Type B pancreatic cell (in vitro differentiated cells): ENCODE results near the gene C1orf50. TPM values are rescaled to one million over a fixed set of nuclear protein-coding genes. Genes with fewer than 3 reads are reported as not detected.

Source experiments
- DNase-seq: peaks from one replicate; pipeline ENCODE4 v3.0.0; 2021; ENCODE audit warnings: mixed read lengths; ENCODE audit not compliant: unreplicated experiment; ENCODE audit errors: extremely low spot score
- H3K27ac Mint-ChIP-seq: 2 replicates; pipeline ENCODE4 v1.8.0; 2021; ENCODE audit warnings: mild to moderate bottlenecking, mixed read lengths
- H3K27me3 Mint-ChIP-seq: 2 replicates; pipeline ENCODE4 v1.8.0; 2021; ENCODE audit warnings: mixed read lengths
- H3K36me3 Mint-ChIP-seq: 2 replicates; pipeline ENCODE4 v1.8.0; 2021; ENCODE audit warnings: mixed read lengths
- H3K4me1 Mint-ChIP-seq: one replicate; pipeline ENCODE4 v1.8.0; 2021; ENCODE audit warnings: mixed read lengths; ENCODE audit not compliant: unreplicated experiment
- H3K4me3 Mint-ChIP-seq: 2 replicates; pipeline ENCODE4 v1.8.0; 2021; ENCODE audit warnings: mild to moderate bottlenecking, mixed read lengths
- H3K9me3 Mint-ChIP-seq: 2 replicates; pipeline ENCODE4 v1.8.0; 2021; ENCODE audit warnings: mixed read lengths
- total RNA-seq: library from RNA; stranded (reverse); gene quantifications from 2 replicates; pipeline ENCODE4 v1.2.1, GENCODE V29; 2021; ENCODE audit warnings: low replicate concordance
- TF ChIP-seq, protein P1 (sequence below): fragments of 200-600 bp; sonication (generic); conservative IDR thresholded peaks from 2 replicates; pipeline ENCODE4 v1.5.0; 2021; ENCODE audit warnings: antibody characterized with exemption, mild to moderate bottlenecking

The C1orf50 gene
- total RNA-seq, 1 donor from 2014 or later: 9.1 TPM

DNA sequence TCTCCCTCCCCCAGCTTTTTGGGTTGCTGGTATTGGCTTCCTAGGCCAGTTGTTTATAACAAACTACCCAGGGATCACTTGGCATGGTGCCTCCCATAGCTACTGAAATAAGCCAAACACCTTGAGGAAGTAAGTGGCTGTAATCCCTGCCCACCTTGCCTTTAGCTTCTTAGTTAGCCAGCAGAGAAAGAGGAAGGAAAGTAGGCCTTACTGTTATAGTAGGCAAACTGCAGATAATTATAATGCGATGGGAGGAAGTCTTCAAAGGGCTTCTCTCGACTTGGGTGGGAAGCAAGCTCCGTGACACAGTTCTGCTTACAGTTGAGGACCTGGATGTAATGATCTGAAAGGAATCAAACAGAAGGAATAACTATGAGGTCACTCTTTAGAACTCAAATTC is 8.4 kb upstream of the C1orf50 start:
- TF ChIP-seq, protein P1, sequence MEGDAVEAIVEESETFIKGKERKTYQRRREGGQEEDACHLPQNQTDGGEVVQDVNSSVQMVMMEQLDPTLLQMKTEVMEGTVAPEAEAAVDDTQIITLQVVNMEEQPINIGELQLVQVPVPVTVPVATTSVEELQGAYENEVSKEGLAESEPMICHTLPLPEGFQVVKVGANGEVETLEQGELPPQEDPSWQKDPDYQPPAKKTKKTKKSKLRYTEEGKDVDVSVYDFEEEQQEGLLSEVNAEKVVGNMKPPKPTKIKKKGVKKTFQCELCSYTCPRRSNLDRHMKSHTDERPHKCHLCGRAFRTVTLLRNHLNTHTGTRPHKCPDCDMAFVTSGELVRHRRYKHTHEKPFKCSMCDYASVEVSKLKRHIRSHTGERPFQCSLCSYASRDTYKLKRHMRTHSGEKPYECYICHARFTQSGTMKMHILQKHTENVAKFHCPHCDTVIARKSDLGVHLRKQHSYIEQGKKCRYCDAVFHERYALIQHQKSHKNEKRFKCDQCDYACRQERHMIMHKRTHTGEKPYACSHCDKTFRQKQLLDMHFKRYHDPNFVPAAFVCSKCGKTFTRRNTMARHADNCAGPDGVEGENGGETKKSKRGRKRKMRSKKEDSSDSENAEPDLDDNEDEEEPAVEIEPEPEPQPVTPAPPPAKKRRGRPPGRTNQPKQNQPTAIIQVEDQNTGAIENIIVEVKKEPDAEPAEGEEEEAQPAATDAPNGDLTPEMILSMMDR: no peak
- peaks cover 23% of the 10 kb centered on the region for H3K36me3 Mint-ChIP-seq

DNA sequence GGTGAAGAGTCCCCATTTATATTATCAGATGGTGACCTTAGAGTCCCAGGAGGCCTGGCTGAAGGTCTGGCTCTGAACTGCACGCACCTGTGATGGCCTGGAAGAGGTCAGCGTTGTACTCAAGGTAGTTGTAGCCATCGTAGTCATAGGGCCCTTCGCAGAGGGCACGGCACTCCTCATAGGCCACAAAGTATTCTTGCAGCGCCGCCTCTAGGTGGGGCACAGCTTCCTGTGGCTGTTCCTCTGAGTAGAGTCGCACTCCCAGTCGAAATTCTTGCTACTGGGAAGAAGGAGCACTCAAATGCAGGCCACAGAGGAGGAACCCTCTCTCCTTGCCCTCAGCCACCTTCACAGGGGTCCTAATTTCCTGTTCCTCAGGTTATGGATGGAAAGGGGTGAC is 7.9 kb upstream of the C1orf50 start:
- Mint-ChIP-seq H3K36me3 (peaks cover 18% of the 10 kb centered on the region), H3K9me3 (no peaks in the 10 kb centered on the region), H3K4me3 (no peak overlapping the region), H3K4me1 (peaks cover 7% of the 10 kb centered on the region), H3K27ac (no peak overlapping the region), H3K27me3 (no peaks in the 10 kb centered on the region)
- no peak for DNase-seq
- TF ChIP-seq, protein P1: no peak

More for the DNA sequence above, 8.4 kb upstream of the C1orf50 start:
- DNase-seq: no peak
- Mint-ChIP-seq H3K27ac (no peak overlapping the region), H3K27me3 (no peaks in the 10 kb centered on the region), H3K9me3 (no peaks in the 10 kb centered on the region), H3K4me3 (no peak overlapping the region), H3K4me1 (peaks cover 7% of the 10 kb centered on the region)

DNA sequence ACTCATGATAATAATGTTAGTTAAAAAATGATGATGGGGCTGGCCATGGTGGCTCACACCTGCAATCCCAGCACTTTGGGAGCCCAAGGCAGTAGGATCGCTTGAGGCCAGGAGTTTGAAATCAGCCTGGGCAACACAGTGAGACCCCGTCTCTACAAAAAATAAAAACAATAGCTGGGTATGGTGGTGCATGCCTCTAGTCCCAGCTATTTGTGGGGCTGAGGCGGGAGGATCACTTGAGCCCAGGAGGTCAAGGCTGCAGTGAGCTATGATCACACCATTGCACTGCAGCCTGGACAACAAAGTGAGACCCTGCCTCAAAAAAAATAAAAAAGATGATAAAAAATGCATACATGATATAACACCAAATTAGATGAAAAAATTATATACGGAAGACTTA is 5.5 kb upstream of the C1orf50 start:
- peaks cover 7% of the 10 kb centered on the region for H3K4me1 Mint-ChIP-seq
- H3K9me3 Mint-ChIP-seq: no peaks in the 10 kb centered on the region
- no peak overlapping the region for H3K27ac Mint-ChIP-seq
- TF ChIP-seq, protein P1: no peak
- H3K27me3 Mint-ChIP-seq: no peaks in the 10 kb centered on the region
- H3K4me3 Mint-ChIP-seq: no peak overlapping the region
- H3K36me3 Mint-ChIP-seq: peaks cover 4% of the 10 kb centered on the region
- DNase-seq: no peak

DNA sequence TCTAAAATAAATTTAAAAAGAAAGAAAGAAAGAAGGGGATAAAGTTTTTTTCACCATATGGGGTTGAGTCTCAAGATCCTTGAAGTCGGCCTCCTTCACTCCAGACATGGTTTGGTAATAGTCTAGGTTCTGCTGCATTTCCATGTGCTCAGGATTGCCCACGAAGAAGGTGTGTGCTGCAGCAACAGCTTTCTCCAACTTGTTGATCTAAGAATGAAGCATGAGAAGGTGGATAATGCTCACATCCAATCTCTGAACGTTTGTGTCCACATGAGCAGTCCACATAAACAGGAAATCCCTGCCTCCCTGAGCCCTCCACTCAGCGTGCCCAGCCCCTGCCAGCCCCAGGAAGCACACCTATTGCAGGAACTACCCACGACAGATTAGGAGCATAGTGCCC is 4.8 kb upstream of the C1orf50 start:
- Mint-ChIP-seq H3K9me3 (no peaks in the 10 kb centered on the region), H3K27me3 (no peaks in the 10 kb centered on the region), H3K4me3 (no peak overlapping the region), H3K27ac (no peak overlapping the region), H3K4me1 (peaks cover 3% of the 10 kb centered on the region), H3K36me3 (no peaks in the 10 kb centered on the region)
- TF ChIP-seq, protein P1: no peak
- no peak for DNase-seq

DNA sequence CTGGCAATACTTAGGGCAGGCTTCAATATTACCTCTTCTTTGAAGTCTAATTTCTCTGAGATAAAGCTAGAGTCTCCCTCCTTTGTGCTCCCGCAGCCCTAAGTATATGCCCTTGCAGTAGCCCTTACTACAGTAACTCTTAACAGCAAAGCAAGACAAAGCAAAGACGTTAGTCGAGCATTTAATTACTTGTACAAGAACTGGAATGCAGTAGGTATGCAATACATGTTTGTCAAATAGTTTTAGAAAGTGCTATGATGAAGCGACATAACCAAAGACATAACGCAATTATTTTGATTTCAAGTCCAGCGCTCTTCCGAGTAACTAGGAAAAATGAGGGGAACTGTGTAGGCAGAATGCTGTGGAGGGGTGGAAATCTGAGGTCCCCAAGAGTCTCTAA is 1.8 kb upstream of the C1orf50 start:
- H3K27me3 Mint-ChIP-seq: no peaks in the 10 kb centered on the region
- no peak overlapping the region for H3K4me3 Mint-ChIP-seq
- H3K9me3 Mint-ChIP-seq: no peaks in the 10 kb centered on the region
- TF ChIP-seq, protein P1: no peak
- peaks cover 11% of the 10 kb centered on the region for H3K4me1 Mint-ChIP-seq
- H3K36me3 Mint-ChIP-seq: no peaks in the 10 kb centered on the region
- no peak overlapping the region for H3K27ac Mint-ChIP-seq
- no peak for DNase-seq
